ENCODE data around the gene COL21A1.
"Not testable (repeated sequence)": the region's sequence is repeated elsewhere in the genome, so short reads cannot be mapped to it uniquely, and the experiment has no call there.

Gene COL21A1

GRCh38 chr6:56019973-56020372 is 227.4 kb downstream of the COL21A1 start:
- Histone ChIP-seq H3K4me3 (ENCODE audit: low read depth, low read length) (no peak overlapping the region), H3K4me1 (ENCODE audit: control insufficient read depth, insufficient read depth, low read length) (no peaks in the 10 kb centered on the region), H3K27ac (ENCODE audit: extremely low read depth, low read depth, low read length) (no peak overlapping the region), H3K36me3 (ENCODE audit: control insufficient read depth in 2 of 2, insufficient read depth in 1 of 2, low read length in 2 of 2) (no peaks in the 10 kb centered on the region), H3K9me3 (ENCODE audit: control insufficient read depth, insufficient read depth, low read depth, low read length) (no peaks in the 10 kb centered on the region)
- TF ChIP-seq ZNF48 (tag by site-specific recombination; IDR thresholded peaks at IDR 0.05) (no peak), ZNF624 (tag by site-specific recombination; IDR thresholded peaks at IDR 0.05) (no peak), ZBTB8A (tag by site-specific recombination; IDR thresholded peaks at IDR 0.05) (no peak), ZNF324 (tag by site-specific recombination; IDR thresholded peaks at IDR 0.05) (no peak), ZNF785 (tag by site-specific recombination; IDR thresholded peaks at IDR 0.05) (no peak), RBAK (tag by site-specific recombination; IDR thresholded peaks at IDR 0.05) (no peak), ZNF148 (tag by site-specific recombination; IDR thresholded peaks at IDR 0.05; ENCODE audit: borderline replicate concordance) (no peak), OVOL3 (tag by site-specific recombination; IDR thresholded peaks at IDR 0.05) (no peak), PRDM10 (tag by site-specific recombination; IDR thresholded peaks at IDR 0.05) (no peak), ZNF248 (tag by site-specific recombination; IDR thresholded peaks at IDR 0.05) (no peak), ZNF529 (tag by site-specific recombination; IDR thresholded peaks at IDR 0.05; ENCODE audit: insufficient replicate concordance) (no peak), ZNF514 (tag by site-specific recombination; IDR thresholded peaks at IDR 0.05) (no peak), ZNF174 (tag by site-specific recombination; IDR thresholded peaks at IDR 0.05) (no peak), ZNF692 (tag by site-specific recombination; IDR thresholded peaks at IDR 0.05) (no peak)
- CTCF ChIA-PET = interaction anchor here (0.9 kb wide), 1 partner anchor 272 kb away, joined by 3 read pairs; no protein-coding TSS in a partner anchor
- POLR2A ChIA-PET = no interaction called here

- TF ChIP-seq ZNF350 (tag by site-specific recombination; IDR thresholded peaks at IDR 0.05) (no peak), SCRT2 (tag by site-specific recombination; IDR thresholded peaks at IDR 0.05) (peak; percentile 69), ZNF510 (tag by site-specific recombination; IDR thresholded peaks at IDR 0.05; ENCODE audit: insufficient replicate concordance) (no peak)
- H3K4me3 ChIP-seq (ENCODE audit: low read depth, low read length) = no peak overlapping the region
- H3K27ac ChIP-seq (ENCODE audit: extremely low read depth, low read depth, low read length) = no peak overlapping the region
- POLR2A ChIA-PET = no interaction called here
- no peaks in the 10 kb centered on the region for H3K4me1 ChIP-seq (ENCODE audit: control insufficient read depth, insufficient read depth, low read length)
- no peaks in the 10 kb centered on the region for H3K36me3 ChIP-seq (ENCODE audit: control insufficient read depth in 2 of 2, insufficient read depth in 1 of 2, low read length in 2 of 2)
- CTCF ChIA-PET = no interaction called here
- H3K9me3 ChIP-seq (ENCODE audit: control insufficient read depth, insufficient read depth, low read depth, low read length) = no peaks in the 10 kb centered on the region
These were observed 230.2 kb downstream of the COL21A1 start for GRCh38 chr6:56017198-56017597.

- H3K4me1 ChIP-seq (ENCODE audit: control insufficient read depth, insufficient read depth, low read length); H3K4me3 ChIP-seq (ENCODE audit: low read depth, low read length); H3K9me3 ChIP-seq (ENCODE audit: control insufficient read depth, insufficient read depth, low read depth, low read length); H3K36me3 ChIP-seq (ENCODE audit: control insufficient read depth in 2 of 2, insufficient read depth in 1 of 2, low read length in 2 of 2); H3K27ac ChIP-seq (ENCODE audit: extremely low read depth, low read depth, low read length); POLR2A ChIA-PET: not testable (repeated sequence)
- CTCF ChIA-PET = interaction anchor here (0.7 to 1.5 kb wide), 2 partner anchors 167 to 278 kb away, joined by 3 read pairs; no protein-coding TSS in a partner anchor
These were observed 233.3 kb downstream of the COL21A1 start for GRCh38 chr6:56014039-56014438.

Data from HEK293 (cell line).